Liver (tissue), 3 donors: Measurements from ENCODE around the gene SESTD1.

Experiments
- CTCF ChIP-seq: fragments of 150-350 bp; IDR thresholded peaks from 2 replicates; pipeline ENCODE4 v1.5.1; 2017; ENCODE audit warnings: improper control_type of control experiment, low read depth, low read length; ENCODE audit not compliant: missing input control
- RAD21 ChIP-seq, 2 donors: IDR thresholded peaks; 2 replicates each; pipeline ENCODE4 v1.6.1; 2016; ENCODE audit warnings: antibody characterized with exemption in 2 of 2, mild to moderate bottlenecking in 2 of 2
- YY1 ChIP-seq: IDR thresholded peaks from 2 replicates; pipeline ENCODE4 v1.6.1; 2016; ENCODE audit warnings: antibody characterized with exemption, mild to moderate bottlenecking
- donor health status: healthy.
- donor health status: healthy.

- TF ChIP-seq CTCF (no peak), RAD21 (IDR thresholded peaks at IDR 0.05) (peak; percentile 18 to 60), YY1 (no peak)
These were observed 70.8 kb downstream of the SESTD1 start for GRCh38 chr2:179193759-179194394.
